ENCODE results near the gene SIPA1L3. TPM values are rescaled to one million over a fixed set of nuclear protein-coding genes. Genes with fewer than 3 reads are reported as not detected.

SIPA1L3 gene
- total RNA-seq, 3 donors from 2014 or later: 9.6 to 29.8 (median 28.5) TPM

DNA sequence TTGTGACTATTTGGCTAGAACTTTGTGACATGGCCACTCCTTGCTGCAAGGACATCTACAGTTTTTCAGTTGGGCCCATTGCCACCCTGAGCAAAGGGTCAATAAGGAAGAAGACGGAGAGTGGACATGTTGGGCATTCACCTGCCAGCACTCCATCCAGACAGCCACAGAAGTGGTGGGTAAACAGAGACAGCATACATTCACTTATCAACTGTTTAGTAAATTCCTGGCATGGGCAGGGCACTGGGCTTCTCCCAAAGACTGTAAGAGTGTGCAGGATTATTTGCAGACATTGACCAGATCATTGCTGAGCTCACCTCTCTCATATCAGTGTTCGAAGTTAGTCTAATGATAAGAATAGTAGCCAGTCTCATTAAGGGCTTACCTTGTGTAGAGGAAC lies 29.2 kb downstream of the SIPA1L3 start:
- Histone ChIP-seq H3K9me3 (peaks cover 8 to 10% of the 10 kb centered on the region in 2 donors), H3K27me3 (no peaks in the 10 kb centered on the region), H3K27ac (peak overlapping the region in 1 of 2 donors; percentile 21), H3K36me3 (no peaks in the 10 kb centered on the region), H3K4me3 (no peak overlapping the region), H3K4me1 (peaks cover 0 to 11% of the 10 kb centered on the region in 2 donors)
- TF ChIP-seq, protein P1, sequence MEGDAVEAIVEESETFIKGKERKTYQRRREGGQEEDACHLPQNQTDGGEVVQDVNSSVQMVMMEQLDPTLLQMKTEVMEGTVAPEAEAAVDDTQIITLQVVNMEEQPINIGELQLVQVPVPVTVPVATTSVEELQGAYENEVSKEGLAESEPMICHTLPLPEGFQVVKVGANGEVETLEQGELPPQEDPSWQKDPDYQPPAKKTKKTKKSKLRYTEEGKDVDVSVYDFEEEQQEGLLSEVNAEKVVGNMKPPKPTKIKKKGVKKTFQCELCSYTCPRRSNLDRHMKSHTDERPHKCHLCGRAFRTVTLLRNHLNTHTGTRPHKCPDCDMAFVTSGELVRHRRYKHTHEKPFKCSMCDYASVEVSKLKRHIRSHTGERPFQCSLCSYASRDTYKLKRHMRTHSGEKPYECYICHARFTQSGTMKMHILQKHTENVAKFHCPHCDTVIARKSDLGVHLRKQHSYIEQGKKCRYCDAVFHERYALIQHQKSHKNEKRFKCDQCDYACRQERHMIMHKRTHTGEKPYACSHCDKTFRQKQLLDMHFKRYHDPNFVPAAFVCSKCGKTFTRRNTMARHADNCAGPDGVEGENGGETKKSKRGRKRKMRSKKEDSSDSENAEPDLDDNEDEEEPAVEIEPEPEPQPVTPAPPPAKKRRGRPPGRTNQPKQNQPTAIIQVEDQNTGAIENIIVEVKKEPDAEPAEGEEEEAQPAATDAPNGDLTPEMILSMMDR (IDR thresholded peaks at IDR 0.05): no peak
- TF ChIP-seq POLR2A (IDR thresholded peaks at IDR 0.05) (no peak), POLR2AphosphoS5 (IDR thresholded peaks at IDR 0.05) (no peak)
- DNase-seq (ENCODE audit: low spot score in 2 of 2): no peak
- intact Hi-C loops (cut with DNase I; ENCODE audit: low total_unique reads): no loop called here

DNA sequence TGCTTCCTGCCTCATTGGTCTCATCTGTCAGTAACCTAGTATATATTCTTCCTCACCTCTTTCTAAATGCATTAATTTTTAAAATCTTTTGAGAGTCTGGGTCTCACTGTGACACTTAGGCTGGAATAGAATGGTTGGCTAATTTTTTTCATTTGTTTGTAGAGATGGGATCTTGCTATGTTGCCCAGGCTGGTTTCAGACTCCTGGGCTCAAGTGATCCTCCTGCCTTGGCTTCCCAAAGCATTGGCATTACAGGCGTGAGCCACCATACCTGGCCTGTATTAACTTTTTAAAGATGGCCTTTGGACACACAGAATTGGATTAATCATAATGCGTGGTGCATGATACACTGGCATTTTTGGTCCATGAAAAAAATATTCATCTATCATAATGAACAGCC lies 29.9 kb downstream of the SIPA1L3 start:
- no peak for DNase-seq (ENCODE audit: low spot score in 2 of 2)
- no peaks in the 10 kb centered on the region for H3K36me3 ChIP-seq
- H3K27me3 ChIP-seq: no peaks in the 10 kb centered on the region
- H3K9me3 ChIP-seq: peaks cover 8 to 10% of the 10 kb centered on the region in 2 donors
- no peak overlapping the region for H3K4me3 ChIP-seq
- no peak for TF ChIP-seq POLR2A (IDR thresholded peaks at IDR 0.05)
- no peak for TF ChIP-seq POLR2AphosphoS5 (IDR thresholded peaks at IDR 0.05)
- TF ChIP-seq, protein P1 (IDR thresholded peaks at IDR 0.05): no peak
- H3K4me1 ChIP-seq: peaks cover 0 to 16% of the 10 kb centered on the region in 2 donors
- no peak overlapping the region for H3K27ac ChIP-seq
- intact Hi-C loops (cut with DNase I; ENCODE audit: low total_unique reads): no loop called here

GRCh38 chr19:37938353-37938752 lies 31.3 kb downstream of the SIPA1L3 start:
- no peak overlapping the region for H3K27ac ChIP-seq
- H3K4me3 ChIP-seq: no peak overlapping the region
- H3K9me3 ChIP-seq: peaks cover 8 to 10% of the 10 kb centered on the region in 2 donors
- peaks cover 0 to 16% of the 10 kb centered on the region in 2 donors for H3K4me1 ChIP-seq
- H3K36me3 ChIP-seq: no peaks in the 10 kb centered on the region
- no peak for DNase-seq (ENCODE audit: low spot score in 2 of 2)
- TF ChIP-seq POLR2AphosphoS5 (IDR thresholded peaks at IDR 0.05): no peak
- TF ChIP-seq POLR2A (IDR thresholded peaks at IDR 0.05): no peak
- TF ChIP-seq, protein P1 (IDR thresholded peaks at IDR 0.05): no peak
- H3K27me3 ChIP-seq: no peaks in the 10 kb centered on the region
- intact Hi-C loops (cut with DNase I; ENCODE audit: low total_unique reads): no loop called here

GRCh38 chr19:37941782-37942515 lies 34.9 kb downstream of the SIPA1L3 start:
- TF ChIP-seq POLR2A (IDR thresholded peaks at IDR 0.05): no peak
- TF ChIP-seq, protein P1 (IDR thresholded peaks at IDR 0.05): no peak
- no peak for TF ChIP-seq POLR2AphosphoS5 (IDR thresholded peaks at IDR 0.05)
- H3K27me3 ChIP-seq: no peaks in the 10 kb centered on the region
- intact Hi-C loops (cut with DNase I; ENCODE audit: low total_unique reads): no loop called here
- peaks cover 0 to 5% of the 10 kb centered on the region in 2 donors for H3K4me1 ChIP-seq
- no peaks in the 10 kb centered on the region for H3K9me3 ChIP-seq
- H3K27ac ChIP-seq: peak overlapping the region in 1 of 2 donors; percentile 36
- DNase-seq (ENCODE audit: low spot score in 2 of 2): no peak
- H3K4me3 ChIP-seq: no peak overlapping the region
- H3K36me3 ChIP-seq: no peaks in the 10 kb centered on the region

DNA sequence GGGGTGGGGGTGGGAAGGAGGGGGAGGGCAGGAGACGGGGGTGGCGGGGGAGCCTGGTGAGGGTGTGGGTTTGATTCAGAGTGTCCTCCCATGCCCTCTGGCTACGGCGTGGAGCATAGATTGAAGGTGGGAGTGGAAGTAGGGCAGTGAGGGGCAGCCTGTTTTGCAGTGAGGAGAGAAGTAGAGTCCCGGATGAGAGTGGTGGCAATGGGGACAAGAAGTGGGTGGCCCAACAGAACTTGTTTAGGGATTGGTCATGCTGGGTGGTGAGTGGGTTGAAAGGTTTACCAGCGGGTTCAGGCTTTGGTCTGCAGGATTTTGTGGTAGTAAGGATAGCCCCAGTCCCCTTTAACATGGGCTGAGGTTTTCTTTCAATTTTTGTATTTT lies 35.5 kb downstream of the SIPA1L3 start:
- peaks cover 0 to 5% of the 10 kb centered on the region in 2 donors for H3K4me1 ChIP-seq
- DNase-seq (ENCODE audit: low spot score in 2 of 2): no peak
- intact Hi-C loops (cut with DNase I; ENCODE audit: low total_unique reads): no loop called here
- H3K27ac ChIP-seq: peak overlapping the region in 1 of 2 donors; percentile 36
- no peak overlapping the region for H3K4me3 ChIP-seq
- no peaks in the 10 kb centered on the region for H3K9me3 ChIP-seq
- H3K27me3 ChIP-seq: no peaks in the 10 kb centered on the region
- no peaks in the 10 kb centered on the region for H3K36me3 ChIP-seq
- no peak for TF ChIP-seq POLR2AphosphoS5 (IDR thresholded peaks at IDR 0.05)
- TF ChIP-seq, protein P1 (IDR thresholded peaks at IDR 0.05): no peak
- no peak for TF ChIP-seq POLR2A (IDR thresholded peaks at IDR 0.05)

Data from breast epithelium (tissue), 4 donors.